Naive thymus-derived CD8-positive, alpha-beta T cell (primary cell): Measurements from ENCODE around the gene PPP4C. TPM values are rescaled to one million over a fixed set of nuclear protein-coding genes. Genes with fewer than 3 reads are reported as not detected.
"Not testable (repeated sequence)": the region's sequence is repeated elsewhere in the genome, so short reads cannot be mapped to it uniquely, and the experiment has no call there.

Experiments
- ATAC-seq, 2 donors: fragments of 150-1000 bp; cut with Tn5 transposase in 1 of 2; sonication (Bioruptor Pico), chemical (Tn5 transposase) in 1 of 2; 1 replicate in 1 of 2; 2 replicates in 1 of 2; pipeline ENCODE4 v1.10.0; 2021; ENCODE audit warnings: mild to moderate bottlenecking in 2 of 2, moderate library complexity in 2 of 2
- POLR2A ChIA-PET: fragments of 350-600 bp; sonication (Branson Sonifier 250); formaldehyde crosslinking; loops from one replicate; lab custom pipeline; 2021; ENCODE audit warnings: antibody characterized with exemption; lab: Charles Lee
- DNase-seq, 10 donors: peaks; one replicate each; pipeline versions ENCODE4 v3.0.0 to v3.0.0-alpha.2; 2020 to 2022
- H3K27ac Mint-ChIP-seq, 10 donors: one replicate each; pipeline ENCODE4 v1.8.0; 2020 to 2022; ENCODE audit warnings: mild to moderate bottlenecking in 10 of 10, mixed read lengths in 10 of 10, moderate library complexity in 4 of 10, inconsistent platforms in 1 of 10
- H3K27me3 Mint-ChIP-seq, 5 donors: one replicate each; pipeline ENCODE4 v1.8.0; 2021 to 2022; ENCODE audit warnings: mixed read lengths in 5 of 5
- H3K36me3 Mint-ChIP-seq, 3 donors: one replicate each; pipeline ENCODE4 v1.8.0; 2020 to 2022; ENCODE audit warnings: mixed read lengths in 3 of 3, mild to moderate bottlenecking in 2 of 3, inconsistent platforms in 1 of 3
- H3K4me1 Mint-ChIP-seq, 4 donors: one replicate each; pipeline ENCODE4 v1.8.0; 2021 to 2022; ENCODE audit warnings: mixed read lengths in 4 of 4
- H3K4me3 Mint-ChIP-seq, 10 donors: one replicate each; pipeline ENCODE4 v1.8.0; 2020 to 2022; ENCODE audit warnings: mild to moderate bottlenecking in 10 of 10, mixed read lengths in 10 of 10, moderate library complexity in 6 of 10, inconsistent platforms in 1 of 10
- H3K9me3 Mint-ChIP-seq, 9 donors: one replicate each; pipeline ENCODE4 v1.8.0; 2020 to 2022; ENCODE audit warnings: mixed read lengths in 9 of 9, mild to moderate bottlenecking in 3 of 9, inconsistent platforms in 1 of 9, moderate library complexity in 1 of 9
- polyA plus RNA-seq, 3 donors: library from polyadenylated mRNA; unstranded; fragments of 300-500 nt; fragmentation: Illumina TruSeq; gene quantifications; one replicate each; pipeline ENCODE4 v1.2.3, GENCODE V29; 2021
- total RNA-seq, 8 experiments: library from RNA in 2 of 8; stranded (reverse) in 2 of 8; gene quantifications; one replicate each; pipeline ENCODE4 v1.2.3 and lab custom pipeline; 2021 to 2026

The PPP4C gene
- total and polyA plus RNA-seq, 5 experiments from 2014 or later = 82.8 to 199 (median 153) TPM

- no peaks in the 10 kb centered on the region for H3K27me3 Mint-ChIP-seq
- peaks cover 0 to 15% (median 1%) of the 10 kb centered on the region in 3 donors for H3K36me3 Mint-ChIP-seq
- POLR2A ChIA-PET = interaction anchor here (3.0 to 5.5 kb wide), 2 partner anchors 30 to 63 kb away, joined by 14 to 52 read pairs; partner anchors contain the start of genes CORO1A and TBX6
- DNase-seq (no peak), ATAC-seq (no peak)
- no peaks in the 10 kb centered on the region for H3K9me3 Mint-ChIP-seq
- peaks cover 12 to 33% (median 32%) of the 10 kb centered on the region in 4 donors for H3K4me1 Mint-ChIP-seq
- H3K27ac Mint-ChIP-seq = peak overlapping the region; percentile 73 to 93 (median 87)
- H3K4me3 Mint-ChIP-seq = peak overlapping the region; percentile 80 to 92 (median 86)
These were observed 46.2 kb downstream of the PPP4C start for GRCh38 chr16:30121741-30122571.

DNA sequence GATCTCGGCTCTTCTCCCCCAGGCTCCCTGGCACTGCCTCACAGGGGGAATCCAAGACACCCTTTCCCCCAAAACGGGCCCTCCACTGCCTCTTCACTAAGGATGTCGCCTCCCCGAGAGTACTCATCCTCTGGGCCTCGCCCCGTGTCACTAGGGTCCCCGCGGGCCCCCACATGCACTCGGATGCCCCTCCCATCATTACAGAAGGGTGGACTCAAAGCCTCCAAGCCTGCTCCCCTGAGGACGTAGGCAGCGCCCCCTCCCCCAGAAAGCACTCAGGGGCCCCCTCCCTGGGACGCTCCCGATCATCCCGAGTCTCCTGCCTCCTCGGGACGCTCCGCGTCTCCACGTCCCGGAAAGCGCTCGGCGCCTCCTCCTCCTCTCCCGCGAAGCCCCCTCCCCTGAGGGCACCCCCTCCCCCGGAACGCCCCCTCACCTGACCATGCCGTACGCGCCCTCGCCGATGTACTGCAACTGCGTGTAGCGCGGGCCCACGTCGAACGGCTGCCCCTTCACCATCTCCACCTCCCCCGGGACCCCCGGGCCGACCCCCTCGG, 46.9 kb downstream of the PPP4C start:
- no peaks in the 10 kb centered on the region for H3K27me3 Mint-ChIP-seq
- H3K4me1 Mint-ChIP-seq = peaks cover 12 to 33% (median 32%) of the 10 kb centered on the region in 4 donors
- peaks cover 0 to 12% (median 0%) of the 10 kb centered on the region in 3 donors for H3K36me3 Mint-ChIP-seq
- DNase-seq (peak in 4 of 10 donors; percentile 14 to 20 (median 17)), ATAC-seq (peak; percentile 41)
- H3K9me3 Mint-ChIP-seq = no peaks in the 10 kb centered on the region
- POLR2A ChIA-PET = interaction anchor here (0.9 to 5.5 kb wide), 11 partner anchors 9 to 264 kb away, joined by 3 to 52 read pairs (median 8); partner anchors contain the start of genes ALDOA, CORO1A, GDPD3 and TBX6
- H3K27ac Mint-ChIP-seq = peak overlapping the region; percentile 73 to 96 (median 83)
- peak overlapping the region; percentile 80 to 92 (median 86) for H3K4me3 Mint-ChIP-seq

GRCh38 chr16:30124985-30125379, 49.2 kb downstream of the PPP4C start:
- POLR2A ChIA-PET = interaction anchor here (0.6 to 2.5 kb wide), 3 partner anchors 12 to 60 kb away, joined by 5 to 42 read pairs (median 8); partner anchors contain the start of genes CORO1A and GDPD3

DNA sequence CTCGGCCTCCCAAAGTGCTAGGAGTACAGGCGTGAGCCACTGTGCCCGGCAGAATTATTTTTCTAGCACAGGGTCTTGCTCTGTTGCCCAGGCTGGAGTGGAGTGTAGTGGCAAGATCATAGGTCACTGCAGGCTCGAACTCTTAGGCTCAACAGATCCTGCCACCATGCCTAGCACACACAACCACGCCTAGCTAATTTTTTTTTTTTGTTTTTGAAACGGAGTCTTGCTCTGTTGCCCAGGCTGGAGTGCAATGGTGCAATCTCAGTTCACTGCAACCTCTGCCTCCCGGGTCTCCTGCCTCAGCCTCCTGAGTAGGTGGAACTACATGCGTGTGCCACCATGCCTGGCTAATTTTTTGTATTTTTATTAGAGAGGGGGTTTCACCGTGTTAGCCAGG, 49.9 kb downstream of the PPP4C start:
- not testable (repeated sequence) for H3K9me3 Mint-ChIP-seq, DNase-seq, H3K27me3 Mint-ChIP-seq, H3K36me3 Mint-ChIP-seq, ATAC-seq
- Mint-ChIP-seq H3K4me3 (peak overlapping the region in 1 of 10 donors; percentile 14), H3K27ac (peak overlapping the region in 1 of 10 donors; percentile 57), H3K4me1 (peaks cover 1 to 20% (median 18%) of the 10 kb centered on the region in 4 donors)
- POLR2A ChIA-PET = interaction anchor here (0.6 to 1.3 kb wide), 2 partner anchors 51 to 60 kb away, joined by 3 to 5 read pairs; partner anchors contain the start of gene ALDOA

More at GRCh38 chr16:30124985-30125379, 49.2 kb downstream of the PPP4C start:
- no peak for ATAC-seq
- peak overlapping the region in 1 of 10 donors; percentile 38 for H3K4me3 Mint-ChIP-seq
- H3K36me3 Mint-ChIP-seq = no peaks in the 10 kb centered on the region
- DNase-seq = no peak
- peaks cover 5 to 24% (median 24%) of the 10 kb centered on the region in 4 donors for H3K4me1 Mint-ChIP-seq
- no peak overlapping the region for H3K27ac Mint-ChIP-seq
- H3K27me3 Mint-ChIP-seq = no peaks in the 10 kb centered on the region
- H3K9me3 Mint-ChIP-seq = no peaks in the 10 kb centered on the region

- Mint-ChIP-seq H3K9me3 (peaks cover 0 to 8% (median 0%) of the 10 kb centered on the region in 9 donors), H3K36me3 (no peaks in the 10 kb centered on the region), H3K27ac (no peak overlapping the region), H3K4me3 (no peak overlapping the region), H3K27me3 (no peaks in the 10 kb centered on the region), H3K4me1 (peaks cover 0 to 11% (median 4%) of the 10 kb centered on the region in 4 donors)
- DNase-seq = no peak
- POLR2A ChIA-PET = interaction anchor here (2.1 to 4.2 kb wide), 2 partner anchors 56 to 58 kb away, joined by 8 to 22 read pairs; partner anchors contain the start of gene CORO1A
- ATAC-seq = no peak
These were observed 52.2 kb downstream of the PPP4C start for GRCh38 chr16:30127993-30128392.

DNA sequence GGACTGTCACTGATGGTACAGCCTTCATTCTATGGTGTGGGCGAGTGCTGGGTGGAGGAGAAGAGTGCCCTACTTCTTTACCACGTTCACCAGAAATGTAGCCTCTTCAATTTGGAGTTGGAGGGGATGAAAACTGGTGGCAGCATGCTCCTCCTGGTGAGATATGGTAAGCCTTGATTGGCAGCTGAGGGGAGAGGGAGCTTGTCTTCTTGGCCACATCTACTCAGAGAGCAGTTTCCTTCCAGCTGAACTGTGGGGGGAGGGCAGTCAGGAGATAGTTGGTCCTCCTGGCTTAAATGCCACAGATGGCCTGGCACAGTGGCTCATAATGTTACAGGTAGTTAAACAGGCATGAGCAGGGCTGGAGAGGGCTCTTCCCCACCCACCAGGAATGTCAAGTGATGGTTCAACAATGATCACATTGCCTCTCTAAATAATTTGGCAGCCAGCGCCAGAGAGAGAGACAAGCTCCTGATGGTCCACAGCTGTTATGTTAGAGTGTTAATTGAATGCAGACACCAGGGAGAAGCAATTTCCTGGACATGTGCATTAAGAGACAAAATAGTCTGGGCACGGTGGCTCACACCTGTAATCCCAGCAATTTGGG, 56.2 kb downstream of the PPP4C start:
- POLR2A ChIA-PET = interaction anchor here (1.0 to 4.2 kb wide), 2 partner anchors 9 to 54 kb away, joined by 3 to 22 read pairs; partner anchors contain the start of gene MAPK3
- H3K27ac Mint-ChIP-seq = peak overlapping the region in 3 of 10 donors; percentile 29 to 75 (median 46)
- peaks cover 0 to 9% (median 3%) of the 10 kb centered on the region in 4 donors for H3K4me1 Mint-ChIP-seq
- peak overlapping the region in 1 of 10 donors; percentile 10 for H3K4me3 Mint-ChIP-seq
- H3K36me3 Mint-ChIP-seq = no peaks in the 10 kb centered on the region
- no peaks in the 10 kb centered on the region for H3K27me3 Mint-ChIP-seq
- DNase-seq = no peak
- ATAC-seq = no peak
- H3K9me3 Mint-ChIP-seq = peaks cover 0 to 8% (median 0%) of the 10 kb centered on the region in 9 donors

DNA sequence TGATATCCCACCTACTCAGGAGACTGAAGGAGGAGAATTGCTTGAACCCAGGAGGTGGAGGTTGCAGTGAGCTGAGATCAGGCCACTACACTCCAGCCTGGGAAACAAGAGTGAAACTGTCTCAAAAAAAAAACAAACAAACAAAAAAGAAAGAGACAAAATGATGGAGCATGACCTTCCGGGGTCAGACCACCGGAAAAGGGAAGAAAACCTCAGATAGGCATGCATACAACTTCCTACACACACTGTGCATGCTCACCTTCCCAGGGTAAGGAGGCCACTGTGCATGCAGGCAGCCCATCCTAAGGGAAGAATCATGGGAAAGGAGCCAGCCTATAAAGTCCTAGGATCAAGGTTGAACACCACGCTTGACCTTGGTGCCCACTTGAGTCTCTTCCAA, 56.8 kb downstream of the PPP4C start:
- POLR2A ChIA-PET = no interaction called here
- no peak for ATAC-seq

More for the DNA sequence above, 56.8 kb downstream of the PPP4C start:
- peaks cover 0 to 8% (median 0%) of the 10 kb centered on the region in 9 donors for H3K9me3 Mint-ChIP-seq
- H3K27me3 Mint-ChIP-seq = no peaks in the 10 kb centered on the region
- H3K4me1 Mint-ChIP-seq = peaks cover 0 to 10% (median 4%) of the 10 kb centered on the region in 4 donors
- no peak for DNase-seq
- H3K27ac Mint-ChIP-seq = no peak overlapping the region
- H3K4me3 Mint-ChIP-seq = no peak overlapping the region
- no peaks in the 10 kb centered on the region for H3K36me3 Mint-ChIP-seq

Other genes with a start within 250 kb of the PPP4C start
- gene CDIPT, start 212.8 kb upstream of the PPP4C start, total RNA-seq = 10 to 100 TPM; 73.7 to 74.5 TPM
- gene CDIPT, start 212.8 kb upstream of the PPP4C start, polyA plus RNA-seq = 10 to 100 TPM; 79.6 to 95.7 (median 91.3) TPM
- gene SEZ6L2, start 176.4 kb upstream of the PPP4C start, total RNA-seq = under 1 TPM in 1 of 2 experiments, not detected in 1; 0.21 TPM
- not detected for gene SEZ6L2, start 176.4 kb upstream of the PPP4C start, polyA plus RNA-seq
- not detected for gene ASPHD1, start 175.5 kb upstream of the PPP4C start, total RNA-seq
- not detected for gene ASPHD1, start 175.5 kb upstream of the PPP4C start, polyA plus RNA-seq
- gene KCTD13, start 149.8 kb upstream of the PPP4C start, total RNA-seq = 10 to 100 TPM; 65.4 to 75.9 TPM
- 1 to 10 TPM; 5.4 to 10.0 (median 8.4) TPM for gene KCTD13, start 149.8 kb upstream of the PPP4C start, polyA plus RNA-seq
- gene TMEM219, start 113.9 kb upstream of the PPP4C start, total RNA-seq = 10 to 100 TPM; 63.1 to 74.0 TPM
- gene TMEM219, start 113.9 kb upstream of the PPP4C start, polyA plus RNA-seq = 100 to 1,000 TPM; 157 to 179 (median 174) TPM
- 10 to 100 TPM; 40.8 to 42.6 TPM for gene TAOK2, start 102.1 kb upstream of the PPP4C start, total RNA-seq
- 1 to 10 TPM; 2.6 to 6.6 (median 2.8) TPM for gene TAOK2, start 102.1 kb upstream of the PPP4C start, polyA plus RNA-seq
- gene HIRIP3, start 80.4 kb upstream of the PPP4C start, total RNA-seq = 10 to 100 TPM; 15.3 to 16.6 TPM
- gene HIRIP3, start 80.4 kb upstream of the PPP4C start, polyA plus RNA-seq = 10 to 100 TPM; 10.6 to 30.1 (median 18.7) TPM
- 100 to 1,000 TPM; 107 to 115 TPM for gene INO80E, start 79.8 kb upstream of the PPP4C start, total RNA-seq
- gene INO80E, start 79.8 kb upstream of the PPP4C start, polyA plus RNA-seq = 1 to 10 TPM; 6.5 to 8.9 (median 7.6) TPM
- gene DOC2A, start 65.0 kb upstream of the PPP4C start, total RNA-seq = not detected
- gene DOC2A, start 65.0 kb upstream of the PPP4C start, polyA plus RNA-seq = not detected
- gene C16orf92, start 52.8 kb upstream of the PPP4C start, total RNA-seq = not detected
- gene C16orf92, start 52.8 kb upstream of the PPP4C start, polyA plus RNA-seq = not detected
- gene TLCD3B, start 44.7 kb upstream of the PPP4C start, total RNA-seq = not detected
- not detected for gene TLCD3B, start 44.7 kb upstream of the PPP4C start, polyA plus RNA-seq
- 100 to 1,000 TPM; 580 to 594 TPM for gene ALDOA, start 10.2 kb upstream of the PPP4C start, total RNA-seq
- 1,000 to 10,000 TPM in 1 of 3 donors, 100 to 1,000 TPM in 2; 798 to 1,176 (median 994) TPM for gene ALDOA, start 10.2 kb upstream of the PPP4C start, polyA plus RNA-seq
- 1 to 10 TPM; 2.4 to 2.5 TPM for gene TBX6, start 15.9 kb downstream of the PPP4C start, total RNA-seq
- gene TBX6, start 15.9 kb downstream of the PPP4C start, polyA plus RNA-seq = under 1 TPM; 0.15 to 0.25 (median 0.25) TPM
- gene YPEL3, start 20.2 kb downstream of the PPP4C start, total RNA-seq = 100 to 1,000 TPM; 254 to 264 TPM
- gene YPEL3, start 20.2 kb downstream of the PPP4C start, polyA plus RNA-seq = 100 to 1,000 TPM; 201 to 301 (median 206) TPM
- 10 to 100 TPM; 19.8 to 25.0 TPM for gene GDPD3, start 37.5 kb downstream of the PPP4C start, total RNA-seq
- gene GDPD3, start 37.5 kb downstream of the PPP4C start, polyA plus RNA-seq = under 1 TPM in 1 of 3 donors, not detected in 2; 0.18 TPM
- 10 to 100 TPM; 61.8 to 64.7 TPM for gene MAPK3, start 47.2 kb downstream of the PPP4C start, total RNA-seq
- gene MAPK3, start 47.2 kb downstream of the PPP4C start, polyA plus RNA-seq = 1 to 10 TPM; 6.7 to 7.8 (median 7.8) TPM
- gene CORO1A, start 107.6 kb downstream of the PPP4C start, total RNA-seq = 100 to 1,000 TPM; 881 to 897 TPM
- 1,000 to 10,000 TPM; 1,262 to 1,424 (median 1,364) TPM for gene CORO1A, start 107.6 kb downstream of the PPP4C start, polyA plus RNA-seq
- gene BOLA2B, start 117.7 kb downstream of the PPP4C start, total RNA-seq = 10 to 100 TPM; 66.6 to 73.1 TPM
- gene BOLA2B, start 117.7 kb downstream of the PPP4C start, polyA plus RNA-seq = 100 to 1,000 TPM; 225 to 251 (median 237) TPM
- gene SLX1A, start 117.9 kb downstream of the PPP4C start, total RNA-seq = 10 to 100 TPM; 32.5 to 47.1 TPM
- 10 to 100 TPM; 35.6 to 60.2 (median 44.2) TPM for gene SLX1A, start 117.9 kb downstream of the PPP4C start, polyA plus RNA-seq
- gene SULT1A3, start 123.3 kb downstream of the PPP4C start, total RNA-seq = 10 to 100 TPM; 26.9 to 29.4 TPM
- gene SULT1A3, start 123.3 kb downstream of the PPP4C start, polyA plus RNA-seq = 1 to 10 TPM in 1 of 3 donors, under 1 TPM in 1, not detected in 1; 0.47 to 1.3 TPM
- 10 to 100 TPM; 30.8 to 40.8 TPM for gene NPIPB13, start 172.5 kb downstream of the PPP4C start, total RNA-seq
- gene NPIPB13, start 172.5 kb downstream of the PPP4C start, polyA plus RNA-seq = under 1 TPM; 0.22 to 0.59 (median 0.40) TPM